HUDEP-2 (cell line): ENCODE measurements around the gene ROR2.

Experiments
- DNase-seq, 76 experiments: peaks; one replicate each; lab custom pipeline; 2025; ENCODE audit not compliant: unreplicated experiment in 76 of 76; lab: John Stamatoyannopoulos, UW

The ROR2 gene

GRCh38 chr9:91761362-91761761, 188.7 kb downstream of the ROR2 start:
- DNase-seq, result peak in 2 of 76 experiments; percentile 3 to 10

GRCh38 chr9:91760906-91761305, 189.1 kb downstream of the ROR2 start:
- no peak for DNase-seq

- DNase-seq, result peak in 60 of 76 experiments; percentile 7 to 71 (median 44)
Measured at GRCh38 chr9:91758491-91758981, 191.5 kb downstream of the ROR2 start.

- DNase-seq, result no peak
Measured at GRCh38 chr9:91757782-91758181, 192.2 kb downstream of the ROR2 start.

GRCh38 chr9:91756510-91756780, 193.6 kb downstream of the ROR2 start:
- DNase-seq, result no peak

GRCh38 chr9:91755761-91756509, 194.1 kb downstream of the ROR2 start:
- no peak for DNase-seq

GRCh38 chr9:91753711-91754110, 196.3 kb downstream of the ROR2 start:
- no peak for DNase-seq

GRCh38 chr9:91751922-91752321, 198.1 kb downstream of the ROR2 start:
- DNase-seq, result no peak

GRCh38 chr9:91750343-91750742, 199.7 kb downstream of the ROR2 start:
- peak in 2 of 76 experiments; percentile 11 to 18 for DNase-seq

GRCh38 chr9:91746904-91747303, 203.1 kb downstream of the ROR2 start:
- DNase-seq, result no peak

GRCh38 chr9:91746357-91746756, 203.7 kb downstream of the ROR2 start:
- DNase-seq, result no peak

GRCh38 chr9:91744114-91744513, 205.9 kb downstream of the ROR2 start:
- DNase-seq, result no peak

- no peak for DNase-seq
Measured at GRCh38 chr9:91741522-91741921, 208.5 kb downstream of the ROR2 start.

- no peak for DNase-seq
Measured at GRCh38 chr9:91740701-91741100, 209.3 kb downstream of the ROR2 start.

- no peak for DNase-seq
Measured at GRCh38 chr9:91736898-91737601, 213.0 kb downstream of the ROR2 start.

- DNase-seq, result no peak
Measured at GRCh38 chr9:91736311-91736710, 213.7 kb downstream of the ROR2 start.

- no peak for DNase-seq
Measured at GRCh38 chr9:91735049-91735448, 215.0 kb downstream of the ROR2 start.

GRCh38 chr9:91734371-91734981, 215.6 kb downstream of the ROR2 start:
- DNase-seq, result peak in 50 of 76 experiments; percentile 1 to 68 (median 44)

- no peak for DNase-seq
Measured at GRCh38 chr9:91733006-91733624, 216.9 kb downstream of the ROR2 start.

- DNase-seq, result no peak
Measured at GRCh38 chr9:91732187-91733005, 217.6 kb downstream of the ROR2 start.
